ENCODE results near the gene BCAR1.

DNA sequence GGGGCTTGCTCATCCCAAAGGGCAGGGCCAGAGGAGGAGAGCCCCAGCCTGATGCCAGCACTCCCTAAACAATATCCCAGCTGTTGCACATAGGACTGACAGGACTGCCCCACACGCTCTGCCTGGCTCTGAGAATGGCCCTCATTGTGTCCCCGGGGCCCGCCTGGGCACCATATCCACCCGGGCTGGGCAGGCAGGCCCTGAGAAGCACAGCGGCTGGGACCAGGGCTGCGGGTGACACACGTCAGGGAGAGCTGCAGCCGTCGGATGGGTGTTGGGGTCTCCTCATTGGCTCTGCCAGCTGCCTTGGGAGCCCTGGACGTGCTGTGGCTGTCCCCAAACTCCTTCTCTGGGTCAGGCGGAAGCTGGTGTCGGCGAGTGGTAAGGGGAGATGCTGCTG, 4.2 kb downstream of the BCAR1 start:
- TF ChIP-seq, protein P1, sequence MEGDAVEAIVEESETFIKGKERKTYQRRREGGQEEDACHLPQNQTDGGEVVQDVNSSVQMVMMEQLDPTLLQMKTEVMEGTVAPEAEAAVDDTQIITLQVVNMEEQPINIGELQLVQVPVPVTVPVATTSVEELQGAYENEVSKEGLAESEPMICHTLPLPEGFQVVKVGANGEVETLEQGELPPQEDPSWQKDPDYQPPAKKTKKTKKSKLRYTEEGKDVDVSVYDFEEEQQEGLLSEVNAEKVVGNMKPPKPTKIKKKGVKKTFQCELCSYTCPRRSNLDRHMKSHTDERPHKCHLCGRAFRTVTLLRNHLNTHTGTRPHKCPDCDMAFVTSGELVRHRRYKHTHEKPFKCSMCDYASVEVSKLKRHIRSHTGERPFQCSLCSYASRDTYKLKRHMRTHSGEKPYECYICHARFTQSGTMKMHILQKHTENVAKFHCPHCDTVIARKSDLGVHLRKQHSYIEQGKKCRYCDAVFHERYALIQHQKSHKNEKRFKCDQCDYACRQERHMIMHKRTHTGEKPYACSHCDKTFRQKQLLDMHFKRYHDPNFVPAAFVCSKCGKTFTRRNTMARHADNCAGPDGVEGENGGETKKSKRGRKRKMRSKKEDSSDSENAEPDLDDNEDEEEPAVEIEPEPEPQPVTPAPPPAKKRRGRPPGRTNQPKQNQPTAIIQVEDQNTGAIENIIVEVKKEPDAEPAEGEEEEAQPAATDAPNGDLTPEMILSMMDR (IDR thresholded peaks at IDR 0.05) = no peak
- TF ChIP-seq SIN3A (IDR thresholded peaks at IDR 0.05; ENCODE audit: borderline replicate concordance, insufficient read depth, low read depth, low read length) = no peak
- TF ChIP-seq, protein P2, sequence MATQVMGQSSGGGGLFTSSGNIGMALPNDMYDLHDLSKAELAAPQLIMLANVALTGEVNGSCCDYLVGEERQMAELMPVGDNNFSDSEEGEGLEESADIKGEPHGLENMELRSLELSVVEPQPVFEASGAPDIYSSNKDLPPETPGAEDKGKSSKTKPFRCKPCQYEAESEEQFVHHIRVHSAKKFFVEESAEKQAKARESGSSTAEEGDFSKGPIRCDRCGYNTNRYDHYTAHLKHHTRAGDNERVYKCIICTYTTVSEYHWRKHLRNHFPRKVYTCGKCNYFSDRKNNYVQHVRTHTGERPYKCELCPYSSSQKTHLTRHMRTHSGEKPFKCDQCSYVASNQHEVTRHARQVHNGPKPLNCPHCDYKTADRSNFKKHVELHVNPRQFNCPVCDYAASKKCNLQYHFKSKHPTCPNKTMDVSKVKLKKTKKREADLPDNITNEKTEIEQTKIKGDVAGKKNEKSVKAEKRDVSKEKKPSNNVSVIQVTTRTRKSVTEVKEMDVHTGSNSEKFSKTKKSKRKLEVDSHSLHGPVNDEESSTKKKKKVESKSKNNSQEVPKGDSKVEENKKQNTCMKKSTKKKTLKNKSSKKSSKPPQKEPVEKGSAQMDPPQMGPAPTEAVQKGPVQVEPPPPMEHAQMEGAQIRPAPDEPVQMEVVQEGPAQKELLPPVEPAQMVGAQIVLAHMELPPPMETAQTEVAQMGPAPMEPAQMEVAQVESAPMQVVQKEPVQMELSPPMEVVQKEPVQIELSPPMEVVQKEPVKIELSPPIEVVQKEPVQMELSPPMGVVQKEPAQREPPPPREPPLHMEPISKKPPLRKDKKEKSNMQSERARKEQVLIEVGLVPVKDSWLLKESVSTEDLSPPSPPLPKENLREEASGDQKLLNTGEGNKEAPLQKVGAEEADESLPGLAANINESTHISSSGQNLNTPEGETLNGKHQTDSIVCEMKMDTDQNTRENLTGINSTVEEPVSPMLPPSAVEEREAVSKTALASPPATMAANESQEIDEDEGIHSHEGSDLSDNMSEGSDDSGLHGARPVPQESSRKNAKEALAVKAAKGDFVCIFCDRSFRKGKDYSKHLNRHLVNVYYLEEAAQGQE (IDR thresholded peaks at IDR 0.05; ENCODE audit: insufficient read depth in 1 of 2, low read depth in 2 of 2, low read length in 1 of 2) = no peak

Data from Panc1 (cell line).